MCF 10A (cell line): ENCODE measurements around the gene DUXA. TPM values are rescaled to one million over a fixed set of nuclear protein-coding genes. Genes with fewer than 3 reads are reported as not detected.

Experiments
- BruUV-seq: library from RNA; stranded (reverse); fragments of 400-500 nt; replicated peaks from 2 replicates; lab custom pipeline; 2021; lab: Mats Ljungman, UMichigan
- CTCF ChIA-PET: fragments of 300-600 bp; sonication (Branson Sonifier 250); formaldehyde crosslinking; extraction: SDS; loops from one replicate; lab custom pipeline; 2021; ENCODE audit warnings: antibody characterized with exemption, inconsistent platforms; lab: Yijun Ruan, JAX
- POLR2A ChIA-PET: fragments of 300-600, 350-650 bp; sonication (Branson Sonifier 250); formaldehyde crosslinking; extraction: SDS; loops from one replicate; lab custom pipeline; 2020; ENCODE audit warnings: antibody characterized with exemption, inconsistent platforms; lab: Yijun Ruan, JAX
- DNase-seq: peaks from one replicate; pipeline ENCODE4 v3.0.0-alpha.2; 2018; ENCODE audit not compliant: unreplicated experiment
- H3K27ac Mint-ChIP-seq: one replicate; pipeline ENCODE4 v1.8.0; 2022; ENCODE audit warnings: mild to moderate bottlenecking, low read depth, mixed read lengths; ENCODE audit not compliant: unreplicated experiment
- H3K27me3 Mint-ChIP-seq: one replicate; pipeline ENCODE4 v1.8.0; 2022; ENCODE audit warnings: mixed read lengths; ENCODE audit not compliant: insufficient read depth, unreplicated experiment
- H3K36me3 Mint-ChIP-seq: one replicate; pipeline ENCODE4 v1.8.0; 2022; ENCODE audit warnings: mild to moderate bottlenecking, moderate library complexity, mixed read lengths; ENCODE audit not compliant: insufficient read depth, unreplicated experiment
- H3K4me1 Mint-ChIP-seq: one replicate; pipeline ENCODE4 v1.8.0; 2022; ENCODE audit warnings: mixed read lengths; ENCODE audit not compliant: insufficient read depth, unreplicated experiment
- H3K4me3 Mint-ChIP-seq: one replicate; pipeline ENCODE4 v1.8.0; 2022; ENCODE audit warnings: mild to moderate bottlenecking, moderate library complexity, mixed read lengths; ENCODE audit not compliant: unreplicated experiment
- H3K9me3 Mint-ChIP-seq: one replicate; pipeline ENCODE4 v1.8.0; 2022; ENCODE audit warnings: mixed read lengths; ENCODE audit not compliant: unreplicated experiment
- intact Hi-C: fragments of 100-400 bp; cut with micrococcal nuclease; formaldehyde crosslinking; loops from 2 replicates; pipeline ENCODE4 v1.14.1; 2022
- total RNA-seq: library from RNA; stranded (reverse); gene quantifications from 2 replicates; pipeline ENCODE4 v1.2.3, GENCODE V29; 2022
- TF ChIP-seq, protein P1 (sequence below): fragments of 200-600 bp; IDR thresholded peaks from one replicate; pipeline ENCODE4 v1.8.0; 2022; ENCODE audit warnings: antibody characterized with exemption, mild to moderate bottlenecking; ENCODE audit not compliant: unreplicated experiment

Gene DUXA
- total RNA-seq, 1 experiment from 2014 or later = not detected

DNA sequence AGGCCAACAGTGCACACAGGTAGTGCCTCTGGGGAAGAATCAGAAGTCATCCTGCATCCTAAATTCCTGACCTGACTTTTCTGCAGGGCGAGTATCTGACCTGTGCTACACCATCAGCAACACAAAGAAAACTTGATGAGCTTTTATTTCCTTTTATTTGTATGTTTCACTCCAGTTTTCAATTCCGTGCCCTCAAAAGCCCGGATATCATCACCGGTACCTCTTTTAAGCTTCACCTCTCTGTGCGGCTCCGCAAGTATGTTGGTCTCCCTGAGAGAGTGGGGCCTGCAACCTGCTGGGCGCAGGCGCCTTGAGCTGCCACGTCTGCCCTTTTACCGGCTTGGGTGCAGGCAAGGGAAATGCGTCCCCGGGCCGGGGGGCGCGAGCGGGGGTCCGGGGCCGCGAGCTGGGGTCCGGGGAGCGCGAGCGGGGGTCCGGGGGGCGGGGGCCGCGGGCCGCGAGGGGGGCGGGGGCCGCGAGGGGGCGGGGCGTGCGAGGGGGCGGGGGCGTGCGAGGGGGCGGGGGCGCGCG, 4.3 kb upstream of the DUXA start:
- TF ChIP-seq, protein P1, sequence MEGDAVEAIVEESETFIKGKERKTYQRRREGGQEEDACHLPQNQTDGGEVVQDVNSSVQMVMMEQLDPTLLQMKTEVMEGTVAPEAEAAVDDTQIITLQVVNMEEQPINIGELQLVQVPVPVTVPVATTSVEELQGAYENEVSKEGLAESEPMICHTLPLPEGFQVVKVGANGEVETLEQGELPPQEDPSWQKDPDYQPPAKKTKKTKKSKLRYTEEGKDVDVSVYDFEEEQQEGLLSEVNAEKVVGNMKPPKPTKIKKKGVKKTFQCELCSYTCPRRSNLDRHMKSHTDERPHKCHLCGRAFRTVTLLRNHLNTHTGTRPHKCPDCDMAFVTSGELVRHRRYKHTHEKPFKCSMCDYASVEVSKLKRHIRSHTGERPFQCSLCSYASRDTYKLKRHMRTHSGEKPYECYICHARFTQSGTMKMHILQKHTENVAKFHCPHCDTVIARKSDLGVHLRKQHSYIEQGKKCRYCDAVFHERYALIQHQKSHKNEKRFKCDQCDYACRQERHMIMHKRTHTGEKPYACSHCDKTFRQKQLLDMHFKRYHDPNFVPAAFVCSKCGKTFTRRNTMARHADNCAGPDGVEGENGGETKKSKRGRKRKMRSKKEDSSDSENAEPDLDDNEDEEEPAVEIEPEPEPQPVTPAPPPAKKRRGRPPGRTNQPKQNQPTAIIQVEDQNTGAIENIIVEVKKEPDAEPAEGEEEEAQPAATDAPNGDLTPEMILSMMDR = no peak
- H3K36me3 Mint-ChIP-seq = peaks cover 6% of the 10 kb centered on the region

GRCh38 chr19:57165846-57166245, 1.4 kb downstream of the DUXA start:
- H3K4me1 Mint-ChIP-seq = no peaks in the 10 kb centered on the region
- no peak overlapping the region for H3K4me3 Mint-ChIP-seq
- H3K27me3 Mint-ChIP-seq = no peaks in the 10 kb centered on the region
- H3K9me3 Mint-ChIP-seq = peaks cover 9% of the 10 kb centered on the region
- intact Hi-C loops = no loop called here
- DNase-seq = peak; percentile 16
- H3K36me3 Mint-ChIP-seq = no peaks in the 10 kb centered on the region
- no TSS peak for BruUV-seq
- TF ChIP-seq, protein P1 = no peak
- CTCF ChIA-PET = no interaction called here
- POLR2A ChIA-PET = no interaction called here
- H3K27ac Mint-ChIP-seq = no peak overlapping the region

More for the DNA sequence above, 4.3 kb upstream of the DUXA start:
- Mint-ChIP-seq H3K27me3 (no peaks in the 10 kb centered on the region), H3K4me1 (no peaks in the 10 kb centered on the region), H3K4me3 (peak overlapping the region; percentile 80), H3K9me3 (peaks cover 8% of the 10 kb centered on the region), H3K27ac (no peak overlapping the region)
- ChIA-PET POLR2A (interaction anchor here (0.9 kb wide), 1 partner anchor 19 kb away, joined by 5 read pairs; the partner anchor contains the start of gene ZNF264), CTCF (no interaction called here)
- no TSS peak for BruUV-seq
- intact Hi-C loops = no loop called here
- peak; percentile 4 for DNase-seq

DNA sequence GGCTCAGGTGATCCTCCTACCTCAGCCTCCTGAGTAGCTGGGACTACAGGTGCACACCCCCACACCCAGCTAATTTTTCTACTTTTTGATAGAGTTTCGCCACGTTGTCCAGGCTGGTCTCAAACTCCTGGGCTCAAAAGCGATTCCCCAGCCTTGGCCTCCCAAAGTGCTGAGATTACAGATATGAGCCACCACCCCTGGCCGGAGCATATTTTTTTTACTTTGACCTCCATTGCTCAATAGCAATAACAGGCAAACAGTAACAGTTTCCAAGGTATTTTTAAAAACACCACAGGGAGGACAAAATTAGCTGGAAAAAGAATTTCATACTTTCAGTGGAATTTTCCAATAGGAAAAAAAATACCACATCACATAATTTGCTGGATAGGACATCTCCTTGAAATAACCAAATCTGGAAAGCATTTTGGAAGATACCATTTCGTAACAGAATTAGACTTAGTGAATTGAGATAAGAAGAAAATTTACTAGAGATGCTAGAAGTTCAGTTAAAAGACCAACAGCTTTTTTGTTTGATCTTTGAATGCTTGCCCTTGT, 5.2 kb downstream of the DUXA start:
- no peak overlapping the region for H3K27ac Mint-ChIP-seq
- no peaks in the 10 kb centered on the region for H3K36me3 Mint-ChIP-seq
- DNase-seq = no peak
- H3K9me3 Mint-ChIP-seq = peaks cover 9% of the 10 kb centered on the region
- intact Hi-C loops = no loop called here
- no peaks in the 10 kb centered on the region for H3K27me3 Mint-ChIP-seq
- no peak overlapping the region for H3K4me3 Mint-ChIP-seq
- POLR2A ChIA-PET = no interaction called here
- H3K4me1 Mint-ChIP-seq = no peaks in the 10 kb centered on the region
- TF ChIP-seq, protein P1 = no peak
- CTCF ChIA-PET = no interaction called here
- no TSS peak for BruUV-seq

GRCh38 chr19:57152921-57153320, 14.4 kb downstream of the DUXA start:
- peaks cover 21% of the 10 kb centered on the region for H3K9me3 Mint-ChIP-seq
- H3K36me3 Mint-ChIP-seq = peaks cover 6% of the 10 kb centered on the region
- no peak overlapping the region for H3K4me3 Mint-ChIP-seq
- H3K27ac Mint-ChIP-seq = no peak overlapping the region
- H3K4me1 Mint-ChIP-seq = no peaks in the 10 kb centered on the region
- BruUV-seq = no TSS peak
- POLR2A ChIA-PET = no interaction called here
- intact Hi-C loops = no loop called here
- no peaks in the 10 kb centered on the region for H3K27me3 Mint-ChIP-seq
- TF ChIP-seq, protein P1 = no peak
- DNase-seq = no peak
- CTCF ChIA-PET = no interaction called here
